RWPE2 (cell line): ENCODE results near the gene IL1RL1.

ENCODE experiments used
- ATAC-seq: fragments of 200-7000 bp; cut with Tn5 transposase; 3 replicates; pipeline ENCODE4 v1.9.1; 2021; ENCODE audit warnings: low read depth
- DNase-seq: peaks from one replicate; pipeline ENCODE4 v3.0.0-alpha.2; 2020; ENCODE audit warnings: low spot score
- H3K27ac ChIP-seq: fragments of 450-650 bp; 2 replicates; pipeline ENCODE4 v1.5.1; 2017; ENCODE audit warnings: mild to moderate bottlenecking; ENCODE audit not compliant: poor library complexity, severe bottlenecking
- H3K27me3 ChIP-seq: fragments of 250-450 bp; sonication (Bioruptor Pico); 2 replicates; pipeline ENCODE4 v1.5.1; 2021; ENCODE audit warnings: mild to moderate bottlenecking, moderate library complexity; ENCODE audit not compliant: insufficient read depth, poor library complexity, severe bottlenecking
- H3K36me3 ChIP-seq: fragments of 250-450 bp; sonication (Bioruptor Pico); 2 replicates; pipeline ENCODE4 v1.5.1; 2020; ENCODE audit warnings: low read depth, mild to moderate bottlenecking, moderate library complexity
- H3K4me1 ChIP-seq: fragments of 250-450 bp; sonication (Bioruptor Pico); 2 replicates; pipeline ENCODE4 v1.5.1; 2021; ENCODE audit warnings: mild to moderate bottlenecking, moderate library complexity; ENCODE audit not compliant: insufficient read depth, poor library complexity, severe bottlenecking
- H3K4me3 ChIP-seq: fragments of 250-450 bp; sonication (Bioruptor Pico); 2 replicates; pipeline ENCODE4 v1.5.1; 2021; ENCODE audit warnings: mild to moderate bottlenecking, moderate library complexity; ENCODE audit not compliant: severe bottlenecking
- H3K9me3 ChIP-seq: fragments of 250-450 bp; sonication (Bioruptor Pico); 2 replicates; pipeline ENCODE4 v1.5.1; 2021; ENCODE audit warnings: mild to moderate bottlenecking, moderate library complexity; ENCODE audit not compliant: severe bottlenecking
- TF ChIP-seq, protein P1 (sequence below): fragments of 450-650 bp; IDR thresholded peaks from one replicate; pipeline ENCODE4 v1.5.1; 2017; ENCODE audit warnings: mild to moderate bottlenecking, moderate library complexity; ENCODE audit not compliant: poor library complexity, severe bottlenecking

The IL1RL1 gene

DNA sequence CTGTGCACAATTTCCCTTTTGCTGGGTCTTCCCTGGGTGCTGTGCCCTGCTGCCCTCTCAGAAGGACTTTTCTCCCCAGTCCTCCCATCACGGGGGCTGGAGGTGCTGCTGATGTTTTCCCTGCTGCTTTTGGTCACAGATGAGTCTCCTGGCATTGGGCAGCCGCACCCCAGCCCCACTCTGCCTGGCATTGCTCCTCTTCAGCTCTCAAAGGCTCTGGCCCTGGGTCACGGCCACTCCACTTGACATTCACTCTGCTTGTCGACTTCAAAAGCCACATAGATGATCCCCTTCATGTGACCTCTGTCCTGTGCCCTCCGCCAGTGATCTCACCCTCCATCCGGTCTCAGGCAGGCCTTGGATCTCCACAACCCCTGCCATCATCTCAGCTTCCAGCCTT lies 43.6 kb upstream of the IL1RL1 start:
- Histone ChIP-seq H3K9me3 (no peaks in the 10 kb centered on the region), H3K4me1 (no peaks in the 10 kb centered on the region), H3K27ac (no peak overlapping the region), H3K36me3 (no peaks in the 10 kb centered on the region), H3K27me3 (no peaks in the 10 kb centered on the region), H3K4me3 (no peak overlapping the region)
- no peak for ATAC-seq
- DNase-seq: no peak
- TF ChIP-seq, protein P1, sequence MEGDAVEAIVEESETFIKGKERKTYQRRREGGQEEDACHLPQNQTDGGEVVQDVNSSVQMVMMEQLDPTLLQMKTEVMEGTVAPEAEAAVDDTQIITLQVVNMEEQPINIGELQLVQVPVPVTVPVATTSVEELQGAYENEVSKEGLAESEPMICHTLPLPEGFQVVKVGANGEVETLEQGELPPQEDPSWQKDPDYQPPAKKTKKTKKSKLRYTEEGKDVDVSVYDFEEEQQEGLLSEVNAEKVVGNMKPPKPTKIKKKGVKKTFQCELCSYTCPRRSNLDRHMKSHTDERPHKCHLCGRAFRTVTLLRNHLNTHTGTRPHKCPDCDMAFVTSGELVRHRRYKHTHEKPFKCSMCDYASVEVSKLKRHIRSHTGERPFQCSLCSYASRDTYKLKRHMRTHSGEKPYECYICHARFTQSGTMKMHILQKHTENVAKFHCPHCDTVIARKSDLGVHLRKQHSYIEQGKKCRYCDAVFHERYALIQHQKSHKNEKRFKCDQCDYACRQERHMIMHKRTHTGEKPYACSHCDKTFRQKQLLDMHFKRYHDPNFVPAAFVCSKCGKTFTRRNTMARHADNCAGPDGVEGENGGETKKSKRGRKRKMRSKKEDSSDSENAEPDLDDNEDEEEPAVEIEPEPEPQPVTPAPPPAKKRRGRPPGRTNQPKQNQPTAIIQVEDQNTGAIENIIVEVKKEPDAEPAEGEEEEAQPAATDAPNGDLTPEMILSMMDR: no peak

DNA sequence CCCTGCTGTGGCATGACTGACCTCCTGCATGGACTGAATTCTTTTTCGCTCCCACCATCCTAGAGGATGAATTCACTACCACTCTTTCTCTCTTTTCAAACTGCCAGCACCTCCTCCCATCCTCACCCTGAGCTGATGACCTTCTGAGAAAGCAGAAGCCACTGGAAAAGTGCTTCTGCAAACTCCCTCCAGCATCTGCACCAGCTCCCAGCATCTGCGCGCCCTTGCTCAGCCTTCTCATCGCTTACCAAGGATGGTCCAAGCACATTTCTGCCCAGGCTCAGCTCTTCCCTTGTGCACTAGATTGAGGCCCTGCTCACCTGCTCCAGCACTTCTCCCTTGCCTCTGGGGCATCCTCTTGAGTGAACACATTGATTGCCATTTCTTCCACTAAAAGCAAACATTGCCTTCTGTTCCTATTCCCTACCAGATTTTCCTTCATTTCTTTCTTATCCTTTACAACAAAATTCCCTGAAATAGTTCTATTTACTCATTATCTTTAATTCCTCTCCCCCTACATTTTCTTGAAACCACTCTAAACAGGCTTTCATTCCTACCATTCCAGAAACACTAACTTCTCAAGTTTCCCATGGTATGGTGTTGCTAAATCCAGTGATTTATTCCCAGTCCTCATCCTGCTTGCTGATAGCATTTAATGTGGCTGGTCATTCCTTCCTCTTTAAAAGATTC lies 42.7 kb upstream of the IL1RL1 start:
- Histone ChIP-seq H3K4me1 (no peaks in the 10 kb centered on the region), H3K36me3 (no peaks in the 10 kb centered on the region), H3K27ac (no peak overlapping the region), H3K27me3 (no peaks in the 10 kb centered on the region), H3K4me3 (no peak overlapping the region), H3K9me3 (no peaks in the 10 kb centered on the region)
- no peak for ATAC-seq
- TF ChIP-seq, protein P1: no peak
- no peak for DNase-seq

DNA sequence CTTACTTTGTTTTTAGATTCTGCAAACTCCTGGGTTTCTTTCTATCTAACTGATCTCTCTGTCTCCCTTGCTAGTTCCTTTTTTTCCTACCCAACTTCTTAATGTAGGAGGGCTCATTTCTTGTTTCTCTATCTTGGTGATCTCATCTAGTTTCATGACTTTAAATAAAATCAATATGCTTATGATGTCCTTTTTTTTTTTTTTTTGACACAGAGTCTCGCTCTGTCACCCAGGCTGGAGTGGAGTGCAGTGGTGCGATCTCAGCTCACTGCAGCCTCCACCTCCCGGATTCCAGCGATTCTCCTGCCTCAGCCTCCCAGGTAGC lies 42.2 kb upstream of the IL1RL1 start:
- Histone ChIP-seq H3K9me3 (no peaks in the 10 kb centered on the region), H3K27me3 (no peaks in the 10 kb centered on the region), H3K36me3 (no peaks in the 10 kb centered on the region), H3K4me3 (no peak overlapping the region), H3K4me1 (no peaks in the 10 kb centered on the region), H3K27ac (no peak overlapping the region)
- TF ChIP-seq, protein P1: no peak
- DNase-seq (no peak), ATAC-seq (no peak)

DNA sequence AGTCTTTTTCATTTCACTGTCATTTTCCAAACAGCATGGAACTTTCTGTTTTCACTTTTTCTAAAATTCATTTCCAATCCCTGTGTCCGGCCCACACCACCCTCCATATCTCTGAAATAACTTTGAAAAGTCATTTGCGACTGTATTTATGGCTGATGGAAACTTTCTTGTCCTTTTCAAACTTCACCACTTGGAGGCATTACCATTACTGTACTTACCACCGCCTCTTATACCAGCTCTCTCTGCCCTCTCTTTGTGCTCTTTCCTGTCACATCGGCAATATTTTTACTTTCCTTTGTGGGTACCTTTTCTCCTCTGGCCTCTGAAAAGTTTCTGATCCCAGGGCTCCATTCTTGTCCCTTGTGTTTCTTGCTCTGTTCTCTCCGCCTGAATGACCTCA lies 39.5 kb upstream of the IL1RL1 start:
- no peaks in the 10 kb centered on the region for H3K36me3 ChIP-seq
- H3K4me3 ChIP-seq: no peak overlapping the region
- H3K4me1 ChIP-seq: no peaks in the 10 kb centered on the region
- TF ChIP-seq, protein P1: no peak
- DNase-seq (no peak), ATAC-seq (no peak)
- H3K9me3 ChIP-seq: no peaks in the 10 kb centered on the region
- H3K27ac ChIP-seq: no peak overlapping the region
- H3K27me3 ChIP-seq: no peaks in the 10 kb centered on the region

DNA sequence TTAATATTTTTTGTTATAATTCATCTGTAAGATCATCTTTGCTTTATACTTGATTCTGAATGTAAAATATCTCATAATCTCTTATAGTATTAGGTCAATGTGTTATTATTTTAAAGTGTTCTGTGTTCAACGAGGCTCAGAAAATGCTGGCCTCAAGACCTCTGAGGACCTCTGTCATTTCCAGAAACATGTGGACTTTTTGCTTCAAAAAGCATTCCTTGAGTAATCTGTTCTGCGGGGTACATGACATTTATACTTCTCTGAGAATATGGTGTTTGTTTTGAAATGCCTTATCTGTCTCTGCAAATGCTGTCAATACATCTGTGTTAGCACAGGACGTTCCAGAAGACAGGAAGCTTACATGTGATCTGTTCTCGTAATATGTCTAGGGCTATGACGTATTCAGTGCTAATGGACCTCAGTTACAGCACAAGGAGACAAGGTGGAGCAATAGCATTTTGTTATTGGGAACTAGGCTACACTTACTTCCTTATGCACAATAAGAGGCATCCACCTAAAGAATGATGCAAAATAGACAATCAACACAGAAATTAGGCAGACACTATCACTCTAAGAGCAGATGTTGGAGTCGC lies 37.6 kb upstream of the IL1RL1 start:
- no peak for ATAC-seq
- no peak for DNase-seq
- H3K4me1 ChIP-seq: no peaks in the 10 kb centered on the region
- no peak overlapping the region for H3K27ac ChIP-seq
- TF ChIP-seq, protein P1: no peak
- no peaks in the 10 kb centered on the region for H3K36me3 ChIP-seq
- H3K4me3 ChIP-seq: no peak overlapping the region
- no peaks in the 10 kb centered on the region for H3K9me3 ChIP-seq
- no peaks in the 10 kb centered on the region for H3K27me3 ChIP-seq
